ENCODE data around the gene ANKRD33B.

ANKRD33B gene

GRCh38 chr5:10580531-10581423 lies 16.9 kb downstream of the ANKRD33B start:
- no peak for DNase-seq

GRCh38 chr5:10581424-10581748 lies 17.5 kb downstream of the ANKRD33B start:
- no peak for DNase-seq

- no peak for DNase-seq
These were observed 18.1 kb downstream of the ANKRD33B start for GRCh38 chr5:10581867-10582511.

GRCh38 chr5:10582512-10582897 lies 18.6 kb downstream of the ANKRD33B start:
- no peak for DNase-seq

- no peak for DNase-seq
These were observed 20.0 kb downstream of the ANKRD33B start for GRCh38 chr5:10583663-10584572.

- DNase-seq = no peak
These were observed 21.0 kb downstream of the ANKRD33B start for GRCh38 chr5:10584714-10585517.

GRCh38 chr5:10585518-10585915 lies 21.6 kb downstream of the ANKRD33B start:
- no peak for DNase-seq

- no peak for DNase-seq
These were observed 22.1 kb downstream of the ANKRD33B start for GRCh38 chr5:10586008-10586407.

- DNase-seq = no peak
These were observed 22.7 kb downstream of the ANKRD33B start for GRCh38 chr5:10586555-10586954.

GRCh38 chr5:10588109-10588775 lies 24.4 kb downstream of the ANKRD33B start:
- DNase-seq = no peak

- DNase-seq = no peak
These were observed 25.0 kb downstream of the ANKRD33B start for GRCh38 chr5:10588779-10589447.

GRCh38 chr5:10590226-10590999 lies 26.5 kb downstream of the ANKRD33B start:
- DNase-seq = no peak

GRCh38 chr5:10591159-10591558 lies 27.3 kb downstream of the ANKRD33B start:
- DNase-seq = no peak

GRCh38 chr5:10591966-10592365 lies 28.1 kb downstream of the ANKRD33B start:
- no peak for DNase-seq

GRCh38 chr5:10592601-10593000 lies 28.7 kb downstream of the ANKRD33B start:
- no peak for DNase-seq

GRCh38 chr5:10593531-10594181 lies 29.8 kb downstream of the ANKRD33B start:
- DNase-seq = no peak

- DNase-seq = no peak
These were observed 30.8 kb downstream of the ANKRD33B start for GRCh38 chr5:10594591-10595210.

- DNase-seq = no peak
These were observed 31.4 kb downstream of the ANKRD33B start for GRCh38 chr5:10595293-10595671.

GRCh38 chr5:10595672-10596309 lies 31.9 kb downstream of the ANKRD33B start:
- DNase-seq = no peak
